Tibial nerve (tissue), 4 donors: Measurements from ENCODE around the gene KL.

Experiments
- EP300 ChIP-seq, 2 donors: sonication (generic); formaldehyde crosslinking; IDR thresholded peaks; one replicate each; pipeline ENCODE4 v1.6.1; 2017; ENCODE audit warnings: antibody characterized with exemption in 2 of 2, mild to moderate bottlenecking in 1 of 2
- POLR2A ChIP-seq, 2 donors: fragments of 450-650 bp; IDR thresholded peaks; one replicate each; pipeline ENCODE4 v1.6.1; 2017; ENCODE audit warnings: antibody characterized with exemption in 2 of 2, mild to moderate bottlenecking in 2 of 2, moderate library complexity in 2 of 2
- TF ChIP-seq, protein P1 (sequence below), 5 experiments: fragments of 200-600 bp in 3 of 5; fragments of 450-650 bp in 2 of 5; sonication (generic) in 3 of 5; IDR thresholded peaks; one replicate each; pipeline ENCODE4 v1.5.1; 2016 to 2019; ENCODE audit warnings: antibody characterized with exemption in 5 of 5, mild to moderate bottlenecking in 3 of 5, moderate library complexity in 2 of 5

DNA sequence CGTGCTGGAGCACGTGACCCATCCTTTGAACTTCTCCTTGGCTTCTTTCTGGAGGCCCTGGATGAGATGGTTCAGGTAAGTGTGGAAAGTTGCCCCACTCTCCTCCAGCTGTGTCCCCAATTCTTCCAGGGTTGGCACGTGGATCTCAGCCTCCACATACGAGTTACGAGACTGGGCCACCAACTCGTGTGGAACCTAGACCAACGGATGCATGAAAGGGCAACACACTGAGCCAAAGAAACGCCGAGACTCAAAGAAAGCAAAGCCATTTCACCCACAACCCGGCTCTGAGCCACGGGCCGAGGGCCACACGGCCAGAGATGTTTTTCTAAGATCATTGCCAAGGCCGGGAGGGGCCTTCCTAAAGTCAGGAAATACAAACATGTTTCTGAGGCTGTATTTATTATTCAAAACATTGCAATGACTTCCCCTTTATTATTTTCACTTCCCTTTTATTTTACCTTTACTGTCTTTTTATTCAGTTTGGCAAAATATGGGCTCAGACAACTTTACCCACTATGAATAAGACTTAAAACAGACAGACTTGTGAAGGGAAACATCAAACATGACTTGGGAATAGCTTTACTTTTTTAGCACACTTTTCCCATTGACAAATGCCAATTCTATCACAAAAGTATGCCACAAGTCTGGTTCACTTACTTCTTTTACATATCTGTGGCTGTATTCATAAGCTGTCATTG, 94.6 kb downstream of the KL start:
- TF ChIP-seq, protein P1, sequence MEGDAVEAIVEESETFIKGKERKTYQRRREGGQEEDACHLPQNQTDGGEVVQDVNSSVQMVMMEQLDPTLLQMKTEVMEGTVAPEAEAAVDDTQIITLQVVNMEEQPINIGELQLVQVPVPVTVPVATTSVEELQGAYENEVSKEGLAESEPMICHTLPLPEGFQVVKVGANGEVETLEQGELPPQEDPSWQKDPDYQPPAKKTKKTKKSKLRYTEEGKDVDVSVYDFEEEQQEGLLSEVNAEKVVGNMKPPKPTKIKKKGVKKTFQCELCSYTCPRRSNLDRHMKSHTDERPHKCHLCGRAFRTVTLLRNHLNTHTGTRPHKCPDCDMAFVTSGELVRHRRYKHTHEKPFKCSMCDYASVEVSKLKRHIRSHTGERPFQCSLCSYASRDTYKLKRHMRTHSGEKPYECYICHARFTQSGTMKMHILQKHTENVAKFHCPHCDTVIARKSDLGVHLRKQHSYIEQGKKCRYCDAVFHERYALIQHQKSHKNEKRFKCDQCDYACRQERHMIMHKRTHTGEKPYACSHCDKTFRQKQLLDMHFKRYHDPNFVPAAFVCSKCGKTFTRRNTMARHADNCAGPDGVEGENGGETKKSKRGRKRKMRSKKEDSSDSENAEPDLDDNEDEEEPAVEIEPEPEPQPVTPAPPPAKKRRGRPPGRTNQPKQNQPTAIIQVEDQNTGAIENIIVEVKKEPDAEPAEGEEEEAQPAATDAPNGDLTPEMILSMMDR (IDR thresholded peaks at IDR 0.05) = no peak
- TF ChIP-seq POLR2A (IDR thresholded peaks at IDR 0.05) (no peak), EP300 (IDR thresholded peaks at IDR 0.05) (peak in 1 of 2 donors; percentile 62)
